ENCODE data around the gene GPR153. TPM values are rescaled to one million over a fixed set of nuclear protein-coding genes. Genes with fewer than 3 reads are reported as not detected.
A peak's percentile ranks its signal among the peaks of the same experiment; 100 is the strongest.

GPR153 gene
- total RNA-seq, 1 experiment from 2014 or later: 61.3 TPM

GRCh38 chr1:6243053-6243834, 17.7 kb downstream of the GPR153 start:
- no peak overlapping the region for H3K27ac ChIP-seq
- H3K4me1 ChIP-seq: peaks cover 4% of the 10 kb centered on the region
- no peaks in the 10 kb centered on the region for H3K36me3 ChIP-seq
- no peak for DNase-seq
- peaks cover 18% of the 10 kb centered on the region; the same call in 1 of the 2 replicates for H3K27me3 ChIP-seq
- H3K4me3 ChIP-seq: no peak overlapping the region
- H3K9me3 ChIP-seq (replicated peaks): no peaks in the 10 kb centered on the region

DNA sequence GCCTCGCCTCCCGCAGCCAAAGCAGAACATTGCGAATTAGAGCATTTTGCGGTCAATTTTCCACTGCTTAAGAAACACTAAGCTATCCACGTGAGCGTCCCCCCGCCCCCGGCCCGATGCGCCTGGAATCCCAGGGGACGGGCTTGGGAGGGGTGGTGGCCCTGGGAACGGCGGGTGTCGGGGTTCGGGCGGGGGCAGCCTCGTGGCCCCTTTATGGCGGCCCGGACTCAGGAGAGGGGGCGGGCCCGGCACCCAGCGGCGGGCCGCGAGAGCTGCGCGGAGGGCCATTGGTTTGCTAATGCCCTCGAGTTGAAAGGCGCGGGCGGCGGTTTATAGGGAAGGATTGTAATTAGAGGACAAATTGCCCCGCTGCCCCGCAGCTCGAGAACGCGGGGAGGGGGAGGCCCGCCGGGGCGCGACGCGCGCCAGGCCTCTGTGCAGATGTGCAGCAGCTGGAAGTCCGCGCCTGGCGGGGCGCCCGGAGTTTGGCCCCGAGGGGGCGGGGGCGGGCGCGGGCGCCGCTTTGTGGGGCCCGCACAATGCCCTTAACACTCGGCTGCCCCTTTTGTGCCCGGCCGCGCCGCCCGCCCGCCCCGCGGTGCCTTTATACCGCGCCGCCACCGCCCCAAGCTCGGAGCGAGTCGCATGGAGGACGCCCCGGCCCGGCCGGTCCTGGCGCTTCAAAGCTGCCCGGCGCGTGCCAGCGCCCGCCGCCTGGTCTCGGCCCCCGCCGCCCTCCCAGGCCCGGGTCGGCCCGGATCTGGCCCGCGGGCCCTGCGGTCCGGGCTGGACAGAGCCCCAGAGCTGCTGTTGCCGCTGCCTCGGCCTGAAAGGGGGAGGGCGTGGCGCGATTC, 18.8 kb downstream of the GPR153 start:
- H3K4me1 ChIP-seq: peaks cover 3% of the 10 kb centered on the region
- DNase-seq: peak in 1 of 2 experiments; percentile 40
- no peaks in the 10 kb centered on the region for H3K9me3 ChIP-seq (replicated peaks)
- H3K27ac ChIP-seq: no peak overlapping the region
- peak overlapping the region; percentile 34 for H3K4me3 ChIP-seq
- no peaks in the 10 kb centered on the region for H3K36me3 ChIP-seq
- peaks cover 18% of the 10 kb centered on the region; the same call in 1 of the 2 replicates for H3K27me3 ChIP-seq

DNA sequence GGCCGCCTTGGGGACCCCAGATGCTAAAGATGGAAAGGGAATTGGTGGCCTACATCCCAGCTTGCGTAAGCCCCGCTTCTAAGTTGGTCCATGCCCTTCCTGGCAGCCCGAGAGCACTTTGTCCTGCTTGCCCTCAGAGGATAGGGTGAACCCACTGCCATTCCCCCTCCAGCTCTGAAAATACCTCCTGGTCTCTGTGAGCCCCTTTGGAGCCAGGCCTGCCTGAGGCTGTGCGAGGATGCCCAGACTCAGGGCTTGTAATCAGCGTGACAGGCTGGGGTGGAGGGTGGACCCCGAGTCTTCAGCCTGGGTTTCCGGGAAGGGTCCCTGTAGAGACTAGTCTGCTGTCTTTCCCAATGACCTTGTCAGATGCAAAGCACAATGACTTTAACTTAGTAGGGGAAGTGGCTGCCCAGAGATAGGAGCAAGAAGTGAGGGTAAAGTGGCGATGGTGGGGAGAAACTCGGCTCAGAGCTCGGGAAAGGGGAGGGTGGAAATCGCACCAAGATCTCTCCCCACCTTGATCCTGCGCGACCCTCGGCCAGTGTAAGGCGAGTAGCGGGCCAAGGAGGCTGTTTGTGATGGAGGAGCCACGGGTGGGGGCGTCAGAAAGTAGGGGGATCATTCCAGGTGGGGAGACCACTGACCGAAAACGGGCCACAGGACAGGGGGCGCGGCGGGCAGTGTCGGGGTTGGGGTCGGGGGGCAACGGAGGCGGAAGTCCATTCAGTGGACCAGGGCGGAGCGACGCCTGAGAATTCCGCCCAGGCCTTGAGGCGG, 19.6 kb downstream of the GPR153 start:
- no peak overlapping the region for H3K4me3 ChIP-seq
- no peak overlapping the region; the same call in 1 of the 2 replicates for H3K27ac ChIP-seq
- no peak for DNase-seq
- peaks cover 18% of the 10 kb centered on the region; the same call in 1 of the 2 replicates for H3K27me3 ChIP-seq
- no peaks in the 10 kb centered on the region for H3K36me3 ChIP-seq
- no peaks in the 10 kb centered on the region for H3K4me1 ChIP-seq
- H3K9me3 ChIP-seq (replicated peaks): no peaks in the 10 kb centered on the region

GRCh38 chr1:6239950-6240768, 20.7 kb downstream of the GPR153 start:
- no peaks in the 10 kb centered on the region for H3K4me1 ChIP-seq
- H3K9me3 ChIP-seq (replicated peaks): no peaks in the 10 kb centered on the region
- H3K36me3 ChIP-seq: no peaks in the 10 kb centered on the region
- DNase-seq: no peak
- no peak overlapping the region for H3K27ac ChIP-seq
- no peak overlapping the region for H3K4me3 ChIP-seq
- H3K27me3 ChIP-seq: peaks cover 18% of the 10 kb centered on the region; the same call in 1 of the 2 replicates

- peaks cover 7% of the 10 kb centered on the region for H3K4me1 ChIP-seq
- H3K4me3 ChIP-seq: no peak overlapping the region
- no peak overlapping the region for H3K27ac ChIP-seq
- DNase-seq: no peak
- H3K9me3 ChIP-seq (replicated peaks): no peaks in the 10 kb centered on the region
- no peaks in the 10 kb centered on the region for H3K36me3 ChIP-seq
- peaks cover 18% of the 10 kb centered on the region; the same call in 1 of the 2 replicates for H3K27me3 ChIP-seq
These were observed 21.6 kb downstream of the GPR153 start for GRCh38 chr1:6239213-6239752.

- Histone ChIP-seq H3K27me3 (peaks cover 12% of the 10 kb centered on the region; the same call in 1 of the 2 replicates), H3K4me1 (peaks cover 9% of the 10 kb centered on the region), H3K9me3 (replicated peaks) (no peaks in the 10 kb centered on the region), H3K27ac (no peak overlapping the region), H3K4me3 (no peak overlapping the region), H3K36me3 (peaks cover 17% of the 10 kb centered on the region)
- DNase-seq: no peak
These were observed 23.8 kb downstream of the GPR153 start for GRCh38 chr1:6237093-6237492.

- H3K27me3 ChIP-seq: no peaks in the 10 kb centered on the region
- H3K4me3 ChIP-seq: peak overlapping the region; percentile 83
- H3K4me1 ChIP-seq: peaks cover 9% of the 10 kb centered on the region
- no peaks in the 10 kb centered on the region for H3K9me3 ChIP-seq (replicated peaks)
- no peak for DNase-seq
- peak overlapping the region; percentile 2; the same call in 1 of the 2 replicates for H3K27ac ChIP-seq
- H3K36me3 ChIP-seq: peaks cover 30% of the 10 kb centered on the region
These were observed 25.6 kb downstream of the GPR153 start for GRCh38 chr1:6235296-6235677.

DNA sequence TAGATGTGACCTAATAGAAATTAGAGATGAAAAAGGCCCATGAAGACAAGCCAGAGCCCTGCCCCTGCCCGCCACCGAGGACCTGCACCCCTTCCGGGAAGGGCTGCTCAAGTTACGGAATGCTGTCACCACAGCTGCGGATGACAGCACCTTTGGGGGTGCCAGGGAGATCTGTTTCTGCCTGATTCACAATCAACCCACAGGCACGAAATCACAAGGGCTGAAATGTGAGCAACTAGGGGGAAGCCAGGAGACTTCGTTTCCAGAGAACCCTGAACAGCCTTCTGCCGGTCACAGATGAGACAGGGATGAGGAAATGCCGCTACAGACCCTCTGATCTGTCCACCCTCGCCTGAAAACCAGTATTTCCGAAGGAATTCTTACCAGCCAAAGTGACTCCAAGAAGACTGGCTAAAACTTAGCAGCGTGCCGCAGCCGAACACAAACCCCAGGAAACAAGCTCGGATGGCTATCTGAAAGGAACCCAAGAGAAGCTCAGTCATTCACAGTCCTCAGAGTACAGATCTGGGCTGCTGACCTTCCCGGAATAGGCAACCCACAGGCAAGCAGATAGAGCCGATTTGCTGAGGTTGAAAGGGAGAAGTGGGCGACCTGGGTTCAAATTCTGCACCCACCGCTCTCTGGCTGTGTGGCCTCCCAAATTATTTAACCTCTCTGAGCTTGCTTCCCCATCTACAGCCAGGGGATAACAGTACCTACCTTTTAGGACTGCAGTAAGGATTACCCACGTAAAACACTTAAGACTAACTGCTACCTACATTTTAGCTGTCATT, 26.2 kb downstream of the GPR153 start:
- DNase-seq: peak; percentile 70 to 75
- H3K36me3 ChIP-seq: peaks cover 34% of the 10 kb centered on the region
- H3K9me3 ChIP-seq (replicated peaks): no peaks in the 10 kb centered on the region
- H3K27me3 ChIP-seq: no peaks in the 10 kb centered on the region
- peak overlapping the region; percentile 2; the same call in 1 of the 2 replicates for H3K27ac ChIP-seq
- H3K4me3 ChIP-seq: peak overlapping the region; percentile 83
- H3K4me1 ChIP-seq: peaks cover 9% of the 10 kb centered on the region

- DNase-seq: no peak
- no peak overlapping the region for H3K4me3 ChIP-seq
These were observed 27.5 kb downstream of the GPR153 start for GRCh38 chr1:6233376-6233775.

DNA sequence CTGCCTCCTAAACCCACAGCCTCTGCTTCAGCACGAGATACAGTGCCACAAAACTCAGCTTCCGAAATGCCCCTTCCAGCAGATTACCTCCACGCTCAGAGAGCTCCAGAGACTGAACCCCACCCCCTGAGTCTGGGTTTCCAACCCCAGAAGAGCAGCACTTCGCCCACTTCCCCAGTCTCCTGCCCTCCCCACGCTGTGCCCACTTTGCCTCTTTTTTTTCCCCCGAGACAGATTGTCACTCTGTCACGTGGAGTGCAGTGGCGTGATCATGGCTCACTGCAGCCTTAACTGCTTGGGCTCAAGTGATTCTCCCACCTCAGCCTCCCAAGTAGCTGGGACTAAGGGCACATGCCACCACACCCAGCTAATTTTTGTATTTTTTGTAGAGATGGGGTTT, 35.2 kb downstream of the GPR153 start:
- no peaks in the 10 kb centered on the region for H3K9me3 ChIP-seq (replicated peaks)
- H3K4me3 ChIP-seq: no peak overlapping the region
- no peaks in the 10 kb centered on the region for H3K27me3 ChIP-seq
- H3K36me3 ChIP-seq: peaks cover 63% of the 10 kb centered on the region
- no peak overlapping the region for H3K27ac ChIP-seq
- no peak for DNase-seq
- H3K4me1 ChIP-seq: no peaks in the 10 kb centered on the region

More at GRCh38 chr1:6233376-6233775, 27.5 kb downstream of the GPR153 start:
- Histone ChIP-seq H3K27ac (no peak overlapping the region), H3K27me3 (no peaks in the 10 kb centered on the region), H3K9me3 (replicated peaks) (no peaks in the 10 kb centered on the region), H3K4me1 (peaks cover 9% of the 10 kb centered on the region), H3K36me3 (peaks cover 47% of the 10 kb centered on the region)

GRCh38 chr1:6224718-6225117, 36.2 kb downstream of the GPR153 start:
- no peak overlapping the region for H3K4me3 ChIP-seq
- no peaks in the 10 kb centered on the region for H3K27me3 ChIP-seq
- no peaks in the 10 kb centered on the region for H3K4me1 ChIP-seq
- H3K9me3 ChIP-seq (replicated peaks): no peaks in the 10 kb centered on the region
- DNase-seq: no peak
- H3K36me3 ChIP-seq: peaks cover 58% of the 10 kb centered on the region
- H3K27ac ChIP-seq: no peak overlapping the region

DNA sequence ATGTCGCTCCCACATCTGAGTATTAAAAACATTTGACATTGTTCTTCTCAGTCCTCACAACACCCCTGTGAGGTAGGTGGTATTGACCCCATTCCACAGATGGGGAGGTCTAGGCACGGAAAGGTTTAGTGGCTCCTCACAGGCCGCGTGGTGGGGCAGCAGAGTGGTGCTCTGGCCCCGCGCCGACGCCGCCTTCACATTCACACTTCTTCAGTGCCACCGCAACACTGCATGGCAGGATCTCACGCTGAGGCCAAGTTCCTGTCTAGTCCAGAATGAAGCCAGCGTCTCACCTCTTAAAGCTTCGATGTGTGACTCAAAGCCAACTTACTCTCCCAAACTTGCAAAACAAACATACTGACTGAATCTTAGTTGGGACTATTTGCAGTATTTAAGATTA, 37.3 kb downstream of the GPR153 start:
- no peak overlapping the region for H3K27ac ChIP-seq
- no peaks in the 10 kb centered on the region for H3K27me3 ChIP-seq
- H3K9me3 ChIP-seq (replicated peaks): no peaks in the 10 kb centered on the region
- H3K4me1 ChIP-seq: peaks cover 5% of the 10 kb centered on the region
- no peak for DNase-seq
- no peak overlapping the region for H3K4me3 ChIP-seq
- H3K36me3 ChIP-seq: peaks cover 48% of the 10 kb centered on the region

GRCh38 chr1:6222636-6223035, 38.3 kb downstream of the GPR153 start:
- DNase-seq: no peak
- Histone ChIP-seq H3K4me3 (no peak overlapping the region), H3K9me3 (replicated peaks) (no peaks in the 10 kb centered on the region), H3K4me1 (peaks cover 13% of the 10 kb centered on the region), H3K27me3 (no peaks in the 10 kb centered on the region), H3K36me3 (peaks cover 41% of the 10 kb centered on the region), H3K27ac (no peak overlapping the region)
